ENCODE results near the gene COG4. TPM values are rescaled to one million over a fixed set of nuclear protein-coding genes. Genes with fewer than 3 reads are reported as not detected.
A peak's percentile ranks its signal among the peaks of the same experiment; 100 is the strongest.

COG4 gene
- total RNA-seq (10 to 100 TPM; 41.7 to 77.8 (median 64.9) TPM), polyA plus RNA-seq (10 to 100 TPM; 29.1 to 80.3 (median 41.4) TPM)
- long read RNA-seq, donor 1, transcript COG4-201 (19 exons, 2,833 nt): major isoform, 101 of 119 reads
- long read RNA-seq, donor 1, partial matches to known transcripts: 10 of 119 reads
- long read RNA-seq, donor 1, other reads (novel, unspliced or antisense): 8 of 119 reads
- long read RNA-seq, donor 2, transcript COG4-201 (19 exons, 2,833 nt): major isoform, 140 of 168 reads
- long read RNA-seq, donor 2, partial matches to known transcripts: 11 of 168 reads
- long read RNA-seq, donor 2, other reads (novel, unspliced or antisense): 15 of 168 reads

DNA sequence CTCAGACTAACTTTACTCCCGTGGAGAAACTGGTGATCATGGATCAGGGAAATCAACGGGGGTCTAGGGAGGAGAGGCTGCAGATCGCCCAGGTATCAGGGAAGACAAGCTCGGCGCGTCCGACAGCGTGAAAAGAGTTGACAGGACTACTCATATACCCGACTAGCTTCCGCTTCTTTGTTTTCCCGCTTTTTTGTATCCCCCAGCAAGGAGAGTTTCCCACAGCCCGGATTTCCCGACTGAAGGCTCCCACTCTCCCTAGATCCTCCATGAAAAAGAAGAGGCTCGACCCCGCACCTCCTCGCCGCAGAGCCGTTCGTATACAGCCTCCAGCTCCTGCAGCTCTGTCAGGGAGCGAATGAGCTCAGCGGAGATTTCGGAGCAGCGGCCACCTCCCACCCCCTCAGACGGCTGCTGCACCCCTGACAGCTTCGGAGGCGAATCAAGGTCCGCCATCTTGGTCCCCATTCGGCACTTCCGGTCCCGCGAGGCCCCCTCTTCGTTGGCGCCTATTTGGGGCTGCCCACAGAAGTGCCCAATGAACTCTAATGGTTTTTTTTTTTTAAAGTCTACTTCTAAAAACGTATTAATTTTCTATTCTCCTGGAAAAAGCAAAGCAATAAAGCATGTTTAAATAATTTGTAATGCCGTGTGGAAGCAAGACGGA, at the start of gene COG4:
Gene COG4, minus strand, starts transcription at position 479 of the 667 bp plus-strand sequence. Its CDS starts 11 bp downstream, at position 468.
- intact Hi-C loops (cut with DNase I): no loop called here
- ATAC-seq: peak; percentile 91 to 94 (median 92)
- TF ChIP-seq, protein P1, sequence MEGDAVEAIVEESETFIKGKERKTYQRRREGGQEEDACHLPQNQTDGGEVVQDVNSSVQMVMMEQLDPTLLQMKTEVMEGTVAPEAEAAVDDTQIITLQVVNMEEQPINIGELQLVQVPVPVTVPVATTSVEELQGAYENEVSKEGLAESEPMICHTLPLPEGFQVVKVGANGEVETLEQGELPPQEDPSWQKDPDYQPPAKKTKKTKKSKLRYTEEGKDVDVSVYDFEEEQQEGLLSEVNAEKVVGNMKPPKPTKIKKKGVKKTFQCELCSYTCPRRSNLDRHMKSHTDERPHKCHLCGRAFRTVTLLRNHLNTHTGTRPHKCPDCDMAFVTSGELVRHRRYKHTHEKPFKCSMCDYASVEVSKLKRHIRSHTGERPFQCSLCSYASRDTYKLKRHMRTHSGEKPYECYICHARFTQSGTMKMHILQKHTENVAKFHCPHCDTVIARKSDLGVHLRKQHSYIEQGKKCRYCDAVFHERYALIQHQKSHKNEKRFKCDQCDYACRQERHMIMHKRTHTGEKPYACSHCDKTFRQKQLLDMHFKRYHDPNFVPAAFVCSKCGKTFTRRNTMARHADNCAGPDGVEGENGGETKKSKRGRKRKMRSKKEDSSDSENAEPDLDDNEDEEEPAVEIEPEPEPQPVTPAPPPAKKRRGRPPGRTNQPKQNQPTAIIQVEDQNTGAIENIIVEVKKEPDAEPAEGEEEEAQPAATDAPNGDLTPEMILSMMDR (IDR thresholded peaks at IDR 0.05): no peak
- Histone ChIP-seq H3K36me3 (ENCODE audit: insufficient read depth in 1 of 2, low read depth in 1 of 2) (peaks cover 0 to 41% of the 10 kb centered on the region in 2 donors), H3K9me3 (no peaks in the 10 kb centered on the region), H3K27ac (peak within 1 kb of the TSS; percentile 90), H3K4me3 (peak within 1 kb of the TSS; percentile 82), H3K27me3 (ENCODE audit: insufficient read depth in 3 of 3, low read length in 2 of 3) (no peaks in the 10 kb centered on the region), H3K4me1 (peaks cover 37% of the 10 kb centered on the region)
- peak; percentile 89 to 94 for DNase-seq
- WGBS, 3 donors: 0 to 1% (median 0%) methylated on average over 36 of the region's 36 CpGs

DNA sequence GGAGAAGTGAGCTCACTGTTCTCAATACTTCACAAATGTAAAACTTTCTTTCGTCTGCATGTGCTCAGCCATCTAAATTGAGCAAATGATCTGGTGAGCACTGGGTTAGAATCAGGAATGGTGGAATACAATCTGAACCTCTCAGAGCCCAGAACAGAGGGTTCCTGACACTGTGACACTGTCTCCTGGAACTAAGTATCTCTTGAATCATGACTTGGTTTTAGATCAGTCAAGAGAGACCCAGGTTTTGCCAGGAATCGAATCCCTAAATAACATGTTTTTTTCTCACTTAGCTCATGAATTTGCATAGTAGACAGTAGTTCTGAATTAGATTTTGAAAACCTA, 49.5 kb upstream of the COG4 start:
- DNase-seq: no peak
- Histone ChIP-seq H3K27ac (peak overlapping the region; percentile 74), H3K36me3 (ENCODE audit: insufficient read depth in 1 of 2, low read depth in 1 of 2) (peaks cover 26 to 64% of the 10 kb centered on the region in 2 donors), H3K27me3 (ENCODE audit: insufficient read depth in 3 of 3, low read length in 2 of 3) (no peaks in the 10 kb centered on the region), H3K4me3 (no peak overlapping the region), H3K9me3 (no peaks in the 10 kb centered on the region), H3K4me1 (peaks cover 54% of the 10 kb centered on the region)
- ATAC-seq: peak; percentile 51 to 80 (median 72)
- TF ChIP-seq, protein P1 (IDR thresholded peaks at IDR 0.05): no peak
- intact Hi-C loops (cut with DNase I): loop anchor here (5.0 kb wide), 2 partner anchors 36 to 74 kb away; partner anchors contain the start of gene IL34 (in 1 of the 2)
- WGBS, 3 donors: 15 to 62% (median 30%) methylated on average over 2 of the region's 2 CpGs

DNA sequence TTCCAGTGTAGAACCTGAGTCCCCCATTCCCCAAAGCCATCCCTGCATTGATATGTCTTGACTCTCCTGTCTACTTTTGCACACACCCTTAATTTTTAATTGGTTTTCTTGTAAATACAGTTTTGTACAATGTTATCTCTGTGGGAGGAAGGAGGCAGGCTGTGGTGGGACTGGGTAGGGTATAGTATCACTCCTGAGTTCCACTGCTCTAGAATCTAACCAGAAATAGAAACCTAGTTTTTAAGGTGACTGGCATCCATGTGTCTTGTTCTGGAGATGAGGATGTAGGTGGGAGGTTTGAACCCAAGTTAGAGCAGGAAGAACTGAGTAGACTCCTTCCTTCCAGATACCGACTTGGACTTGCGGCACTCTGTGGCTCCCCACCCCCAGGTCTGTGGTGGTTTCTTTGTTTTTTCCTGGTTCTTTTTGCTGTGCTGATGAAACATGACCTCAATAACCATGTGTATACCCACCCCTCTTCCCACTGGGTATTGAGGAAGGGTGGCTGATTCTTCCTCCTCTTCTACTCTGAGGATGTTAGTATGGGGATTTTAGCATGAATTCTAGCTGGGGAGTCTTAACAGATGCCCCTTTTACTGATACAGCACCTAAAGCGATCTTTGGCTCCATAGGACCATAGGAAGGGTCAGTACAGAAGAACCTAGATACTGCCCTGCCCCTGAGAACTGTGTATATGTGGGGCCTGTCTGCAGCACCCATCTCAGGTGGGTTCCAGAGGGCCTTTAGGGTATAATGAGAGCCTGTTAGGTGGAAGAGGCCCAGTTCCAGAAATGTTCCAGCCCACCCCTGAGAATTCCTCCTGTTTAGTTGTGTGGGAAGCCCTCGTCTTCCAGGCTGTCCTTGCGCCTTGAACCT, 48.9 kb upstream of the COG4 start:
- Histone ChIP-seq H3K27ac (peak overlapping the region; percentile 74), H3K4me3 (no peak overlapping the region), H3K4me1 (peaks cover 52% of the 10 kb centered on the region), H3K36me3 (ENCODE audit: insufficient read depth in 1 of 2, low read depth in 1 of 2) (peaks cover 26 to 70% of the 10 kb centered on the region in 2 donors), H3K9me3 (no peaks in the 10 kb centered on the region), H3K27me3 (ENCODE audit: insufficient read depth in 3 of 3, low read length in 2 of 3) (no peaks in the 10 kb centered on the region)
- TF ChIP-seq, protein P1 (IDR thresholded peaks at IDR 0.05): no peak
- intact Hi-C loops (cut with DNase I): loop anchor here (5.0 kb wide), 2 partner anchors 35 to 75 kb away; partner anchors contain the start of gene IL34 (in 1 of the 2)
- 72 to 88% (median 88%) methylated on average over 5 of the region's 5 CpGs for WGBS, 3 donors
- ATAC-seq: peak in 1 of 4 donors; percentile 1
- no peak for DNase-seq

DNA sequence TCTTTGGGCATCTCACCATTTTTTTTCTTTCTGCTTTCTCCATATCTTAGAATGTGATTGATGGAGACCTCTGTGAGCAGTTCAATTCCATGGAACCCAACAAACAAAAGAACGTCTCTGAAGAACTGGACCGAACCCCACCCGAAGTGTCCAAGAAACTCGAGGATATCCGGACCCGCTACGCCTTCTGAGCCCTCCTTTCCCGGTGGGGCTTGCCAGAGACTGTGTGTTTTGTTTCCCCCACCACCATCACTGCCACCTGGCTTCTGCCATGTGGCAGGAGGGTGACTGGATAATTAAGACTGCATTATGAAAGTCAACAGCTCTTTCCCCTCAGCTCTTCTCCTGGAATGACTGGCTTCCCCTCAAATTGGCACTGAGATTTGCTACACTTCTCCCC, 48.3 kb upstream of the COG4 start:
- TF ChIP-seq, protein P1 (IDR thresholded peaks at IDR 0.05): no peak
- intact Hi-C loops (cut with DNase I): loop anchor here (5.0 kb wide), 2 partner anchors 34 to 76 kb away; partner anchors contain the start of gene IL34 (in 1 of the 2)
- Histone ChIP-seq H3K4me1 (peaks cover 46% of the 10 kb centered on the region), H3K9me3 (no peaks in the 10 kb centered on the region), H3K36me3 (ENCODE audit: insufficient read depth in 1 of 2, low read depth in 1 of 2) (peaks cover 29 to 77% of the 10 kb centered on the region in 2 donors), H3K4me3 (no peak overlapping the region), H3K27me3 (ENCODE audit: insufficient read depth in 3 of 3, low read length in 2 of 3) (no peaks in the 10 kb centered on the region), H3K27ac (peak overlapping the region; percentile 74)
- ATAC-seq (no peak), DNase-seq (no peak)
- 71 to 78% (median 75%) methylated on average over 8 of the region's 8 CpGs for WGBS, 3 donors

All from psoas muscle (tissue), 8 donors.